OCI-LY7 (cell line): ENCODE data around the gene IP6K3. TPM values are rescaled to one million over a fixed set of nuclear protein-coding genes. Genes with fewer than 3 reads are reported as not detected.

Experiments used
- BruUV-seq: library from RNA; stranded (reverse); fragments of 400-500 nt; replicated peaks from 2 replicates; lab custom pipeline; 2021; lab: Mats Ljungman, UMichigan
- CTCF ChIA-PET: fragments of 300-600 bp; sonication (Branson Sonifier 250); formaldehyde crosslinking; loops from one replicate; lab custom pipeline; 2022; ENCODE audit warnings: antibody characterized with exemption; ENCODE audit not compliant: unreplicated experiment; lab: Charles Lee
- POLR2A ChIA-PET: fragments of 300-600 bp; sonication (Branson Sonifier 250); formaldehyde crosslinking; loops from one replicate; lab custom pipeline; 2022; ENCODE audit warnings: antibody characterized with exemption; lab: Charles Lee
- DNase-seq: peaks from one replicate; pipeline ENCODE4 v3.0.0-alpha.2; 2015; ENCODE audit warnings: low spot score
- H2AFZ ChIP-seq: fragments of 200-600 bp; sonication (generic), shearing (Covaris generic); 2 replicates; pipeline ENCODE4 v1.6.1; 2014; ENCODE audit warnings: mild to moderate bottlenecking, antibody characterized with exemption, low read length, moderate library complexity
- H3K27ac ChIP-seq: fragments of 200-600 bp; sonication (generic); 2 replicates; pipeline ENCODE4 v1.5.1; 2014; ENCODE audit warnings: mixed run types, low read depth, mild to moderate bottlenecking, moderate library complexity, low read length, inconsistent platforms; ENCODE audit not compliant: poor library complexity, severe bottlenecking
- H3K36me3 ChIP-seq: fragments of 200-600 bp; sonication (generic); 2 replicates; pipeline ENCODE4 v1.6.1; 2014; ENCODE audit warnings: mild to moderate bottlenecking, antibody characterized with exemption, low read length, moderate library complexity, mixed read lengths; ENCODE audit not compliant: insufficient read depth
- H3K4me1 ChIP-seq: fragments of 200-600 bp; sonication (generic); 2 replicates; pipeline ENCODE4 v1.5.1; 2014; ENCODE audit warnings: mild to moderate bottlenecking, low read length; ENCODE audit not compliant: insufficient read depth, poor library complexity, severe bottlenecking
- H3K4me2 ChIP-seq: fragments of 200-600 bp; sonication (generic); 2 replicates; pipeline ENCODE4 v1.6.1; 2014; ENCODE audit warnings: mild to moderate bottlenecking, low read length
- H3K4me3 ChIP-seq: fragments of 200-600 bp; sonication (generic); 2 replicates; pipeline ENCODE4 v1.5.1; 2014; ENCODE audit warnings: mild to moderate bottlenecking, low read depth, low read length; ENCODE audit not compliant: poor library complexity, severe bottlenecking
- H3K79me2 ChIP-seq: fragments of 200-600 bp; sonication (generic); 2 replicates; pipeline ENCODE4 v1.6.1; 2016; ENCODE audit warnings: low read depth, mild to moderate bottlenecking, low read length, moderate library complexity, mixed read lengths; ENCODE audit not compliant: insufficient read depth
- H3K9me2 ChIP-seq: fragments of 200-600 bp; sonication (generic); 2 replicates; pipeline ENCODE4 v1.6.1; 2016; ENCODE audit warnings: mild to moderate bottlenecking, low read length, mixed read lengths; ENCODE audit not compliant: insufficient read depth
- H3K9me3 ChIP-seq: fragments of 200-600 bp; sonication (generic); 2 replicates; pipeline ENCODE4 v1.6.1; 2014; ENCODE audit warnings: mild to moderate bottlenecking, mixed run types, low read length, mixed read lengths
- H4K20me1 ChIP-seq: fragments of 200-600 bp; sonication (generic); 2 replicates; pipeline ENCODE4 v1.6.1; 2014; ENCODE audit warnings: mild to moderate bottlenecking, antibody characterized with exemption, low read length, moderate library complexity, mixed read lengths; ENCODE audit not compliant: insufficient read depth
- EZH2phosphoT487 ChIP-seq: fragments of 200-600 bp; sonication (generic); IDR thresholded peaks from 2 replicates; pipeline ENCODE4 v1.6.1; 2018; ENCODE audit warnings: low read depth, borderline replicate concordance, mild to moderate bottlenecking, mixed run types, antibody characterized with exemption, low read length, moderate library complexity, mixed read lengths
- intact Hi-C: fragments of 100-400 bp; cut with micrococcal nuclease; formaldehyde crosslinking; loops from one replicate; pipeline ENCODE4 v1.10.0; 2022; ENCODE audit not compliant: unreplicated experiment
- total RNA-seq, 2 experiments: library from RNA; depleted of rRNA in 1 of 2; stranded (reverse); fragments of >200 nt in 1 of 2; shearing (Covaris generic) in 1 of 2; gene quantifications; 2 replicates each; pipeline ENCODE4 v1.2.3, GENCODE V29; 2014 to 2022
- TF ChIP-seq, protein P1 (sequence below): fragments of 200-600 bp; sonication (generic); conservative IDR thresholded peaks from 2 replicates; pipeline ENCODE4 v1.5.1; 2014; ENCODE audit warnings: mild to moderate bottlenecking, antibody characterized with exemption, low read length, moderate library complexity, mixed read lengths

IP6K3 gene
- total RNA-seq, 2 experiments from 2014 or later, result not detected

GRCh38 chr6:33748841-33749240 is 2.1 kb upstream of the IP6K3 start:
- Histone ChIP-seq H3K4me2 (no peak overlapping the region), H3K79me2 (no peaks in the 10 kb centered on the region), H3K9me2 (no peaks in the 10 kb centered on the region), H3K4me1 (no peaks in the 10 kb centered on the region), H3K27ac (no peak overlapping the region), H2AFZ (no peak overlapping the region), H3K9me3 (no peaks in the 10 kb centered on the region), H4K20me1 (no peaks in the 10 kb centered on the region), H3K4me3 (no peak overlapping the region), H3K36me3 (no peaks in the 10 kb centered on the region)
- intact Hi-C loops, result loop anchor here (10.0 kb wide), 1 partner anchor 406 kb away; no protein-coding TSS in a partner anchor
- TF ChIP-seq EZH2phosphoT487, result no peak
- TF ChIP-seq, protein P1, sequence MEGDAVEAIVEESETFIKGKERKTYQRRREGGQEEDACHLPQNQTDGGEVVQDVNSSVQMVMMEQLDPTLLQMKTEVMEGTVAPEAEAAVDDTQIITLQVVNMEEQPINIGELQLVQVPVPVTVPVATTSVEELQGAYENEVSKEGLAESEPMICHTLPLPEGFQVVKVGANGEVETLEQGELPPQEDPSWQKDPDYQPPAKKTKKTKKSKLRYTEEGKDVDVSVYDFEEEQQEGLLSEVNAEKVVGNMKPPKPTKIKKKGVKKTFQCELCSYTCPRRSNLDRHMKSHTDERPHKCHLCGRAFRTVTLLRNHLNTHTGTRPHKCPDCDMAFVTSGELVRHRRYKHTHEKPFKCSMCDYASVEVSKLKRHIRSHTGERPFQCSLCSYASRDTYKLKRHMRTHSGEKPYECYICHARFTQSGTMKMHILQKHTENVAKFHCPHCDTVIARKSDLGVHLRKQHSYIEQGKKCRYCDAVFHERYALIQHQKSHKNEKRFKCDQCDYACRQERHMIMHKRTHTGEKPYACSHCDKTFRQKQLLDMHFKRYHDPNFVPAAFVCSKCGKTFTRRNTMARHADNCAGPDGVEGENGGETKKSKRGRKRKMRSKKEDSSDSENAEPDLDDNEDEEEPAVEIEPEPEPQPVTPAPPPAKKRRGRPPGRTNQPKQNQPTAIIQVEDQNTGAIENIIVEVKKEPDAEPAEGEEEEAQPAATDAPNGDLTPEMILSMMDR, result no peak
- DNase-seq, result no peak
- no TSS peak for BruUV-seq
- POLR2A ChIA-PET, result interaction anchor here (1.3 kb wide), 1 partner anchor 38 kb away, joined by 5 read pairs; the partner anchor contains the start of gene UQCC2
- CTCF ChIA-PET, result no interaction called here

DNA sequence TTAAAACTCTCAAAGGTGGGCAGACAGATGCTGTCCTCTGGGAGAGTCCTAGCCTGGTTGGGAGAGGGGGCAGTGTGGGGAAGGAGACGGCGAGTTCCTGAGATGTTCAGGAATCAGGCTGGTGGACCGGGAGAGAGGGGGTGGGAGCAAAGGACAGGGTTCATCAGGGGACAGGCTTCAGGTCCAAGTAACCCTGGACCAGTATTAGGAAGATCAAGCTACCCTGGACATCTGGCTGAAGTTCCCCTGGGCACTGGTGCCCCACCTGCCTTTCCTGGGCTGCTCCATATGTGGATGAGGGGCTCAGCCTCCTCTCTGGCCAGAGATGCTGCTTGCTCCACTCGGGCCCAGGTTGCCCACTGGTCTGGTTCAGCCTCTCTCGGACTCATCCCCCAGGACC is 1.1 kb upstream of the IP6K3 start:
- Histone ChIP-seq H3K4me1 (no peaks in the 10 kb centered on the region), H3K4me2 (no peak overlapping the region), H3K9me3 (no peaks in the 10 kb centered on the region), H3K27ac (no peak overlapping the region), H3K4me3 (no peak overlapping the region), H3K9me2 (no peaks in the 10 kb centered on the region), H3K79me2 (no peaks in the 10 kb centered on the region), H4K20me1 (no peaks in the 10 kb centered on the region), H2AFZ (no peak overlapping the region), H3K36me3 (no peaks in the 10 kb centered on the region)
- ChIA-PET CTCF (no interaction called here), POLR2A (no interaction called here)
- DNase-seq, result no peak
- intact Hi-C loops, result loop anchor here (10.0 kb wide), 1 partner anchor 407 kb away; no protein-coding TSS in a partner anchor
- TF ChIP-seq EZH2phosphoT487, result no peak
- TF ChIP-seq, protein P1, result no peak
- BruUV-seq, result no TSS peak

DNA sequence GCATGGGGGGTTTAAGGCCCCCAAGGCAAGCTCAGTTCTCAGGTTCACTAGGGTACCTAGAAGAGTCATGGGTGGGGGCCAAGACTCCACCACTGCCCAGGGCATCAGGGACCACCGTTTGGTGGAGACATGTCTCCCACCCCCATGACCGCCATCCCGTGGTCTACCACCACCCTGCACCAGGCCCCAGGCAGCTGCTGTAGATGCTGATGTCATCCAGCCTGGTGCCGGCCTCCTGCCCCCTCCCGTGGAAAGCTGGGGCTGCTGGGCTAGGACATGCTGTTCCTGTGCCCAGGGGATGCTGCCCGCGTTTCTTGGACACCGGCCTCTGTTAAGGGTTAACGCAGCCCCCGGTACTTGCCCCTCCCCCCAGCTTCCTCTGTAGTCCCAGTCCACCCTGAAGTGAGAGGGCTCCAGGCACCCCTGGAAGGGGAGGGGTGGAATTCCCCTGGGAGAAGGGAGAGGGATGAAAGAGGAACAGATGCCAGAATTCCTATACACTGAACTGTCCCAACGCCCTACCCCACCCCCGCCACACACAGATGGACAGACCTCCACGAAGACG is 587 bp downstream of the IP6K3 start:
- TF ChIP-seq EZH2phosphoT487, result no peak
- TF ChIP-seq, protein P1, result no peak
- no peak overlapping the region for H3K4me2 ChIP-seq
- no peak overlapping the region for H3K27ac ChIP-seq
- H3K4me1 ChIP-seq, result no peaks in the 10 kb centered on the region
- POLR2A ChIA-PET, result interaction anchor here (0.7 kb wide), 1 partner anchor 214 kb away, joined by 4 read pairs; no protein-coding TSS in a partner anchor
- no peaks in the 10 kb centered on the region for H3K79me2 ChIP-seq
- H3K4me3 ChIP-seq, result no peak overlapping the region
- no peaks in the 10 kb centered on the region for H3K36me3 ChIP-seq
- intact Hi-C loops, result loop anchor here (10.0 kb wide), 1 partner anchor 409 kb away; no protein-coding TSS in a partner anchor
- H3K9me2 ChIP-seq, result no peaks in the 10 kb centered on the region
- CTCF ChIA-PET, result no interaction called here
- H2AFZ ChIP-seq, result no peak overlapping the region
- no peaks in the 10 kb centered on the region for H3K9me3 ChIP-seq
- H4K20me1 ChIP-seq, result no peaks in the 10 kb centered on the region
- no peak for DNase-seq
- BruUV-seq, result no TSS peak
